GM20431 (cell line): Measurements from ENCODE around the gene RPS6KB1.
"Not testable (repeated sequence)": the region's sequence is repeated elsewhere in the genome, so short reads cannot be mapped to it uniquely, and the experiment has no call there.

Experiments
- in situ Hi-C: fragments of 300-500 bp; cut with MseI, MboI; formaldehyde crosslinking; loops from one replicate; pipeline ENCODE4 v1.15.0; 2020; ENCODE audit warnings: low sequenced_read_pairs; ENCODE audit not compliant: unreplicated experiment

RPS6KB1 gene

DNA sequence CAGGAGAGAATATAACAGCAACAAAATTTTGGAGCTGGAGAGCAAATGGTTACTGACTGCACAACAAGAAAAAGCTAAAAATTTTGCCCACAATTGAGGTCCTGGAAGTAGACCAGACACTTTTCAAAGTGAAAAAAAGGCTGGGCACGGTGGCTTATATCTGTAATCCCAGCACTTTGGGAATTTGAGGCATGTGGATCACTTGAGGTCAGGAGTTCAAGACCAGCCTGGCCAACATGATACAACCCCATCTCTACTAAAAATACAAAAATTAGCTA is 23.0 kb upstream of the RPS6KB1 start:
- in situ Hi-C loops: loop anchor here (10.0 kb wide), 1 partner anchor 135 kb away; no protein-coding TSS in a partner anchor

DNA sequence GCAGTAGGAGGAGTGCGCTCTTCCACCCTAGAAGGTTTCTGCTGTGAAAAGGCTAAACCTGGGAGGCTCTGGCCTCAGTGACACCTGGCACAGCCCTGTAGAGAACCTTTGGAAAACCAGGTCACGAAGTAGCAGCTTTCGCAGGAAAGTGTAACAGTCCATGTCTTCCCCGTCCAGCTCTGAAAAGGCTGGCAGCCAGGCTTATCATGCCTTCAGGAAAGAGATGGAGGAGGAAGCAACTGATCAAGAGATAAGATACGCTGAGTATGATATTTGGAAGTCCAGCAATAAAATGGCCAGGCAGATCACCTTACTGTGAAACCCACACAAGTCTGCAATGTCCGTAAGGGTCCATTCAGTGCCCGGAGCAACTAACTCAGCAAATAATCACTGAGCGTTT is 22.4 kb upstream of the RPS6KB1 start:
- in situ Hi-C loops: no loop called here

DNA sequence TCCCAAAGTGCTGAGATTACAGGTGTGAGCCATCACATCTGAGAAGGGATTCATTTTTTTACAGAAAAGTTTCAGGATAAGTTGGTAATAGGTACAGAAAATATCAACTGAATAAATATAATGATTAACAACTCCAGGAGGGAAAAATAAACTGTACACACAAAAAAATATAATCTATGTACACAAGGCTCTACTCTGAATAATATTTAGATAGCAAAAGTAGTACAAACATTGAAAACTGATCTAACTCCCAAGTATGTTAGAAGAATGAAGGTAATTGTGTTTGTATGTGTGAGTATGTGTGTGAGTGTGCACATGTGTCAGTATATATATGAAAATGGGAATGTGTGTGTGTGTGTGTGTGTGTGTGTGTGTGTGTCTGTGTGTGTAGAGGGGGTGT is 20.6 kb upstream of the RPS6KB1 start:
- in situ Hi-C loops: no loop called here

DNA sequence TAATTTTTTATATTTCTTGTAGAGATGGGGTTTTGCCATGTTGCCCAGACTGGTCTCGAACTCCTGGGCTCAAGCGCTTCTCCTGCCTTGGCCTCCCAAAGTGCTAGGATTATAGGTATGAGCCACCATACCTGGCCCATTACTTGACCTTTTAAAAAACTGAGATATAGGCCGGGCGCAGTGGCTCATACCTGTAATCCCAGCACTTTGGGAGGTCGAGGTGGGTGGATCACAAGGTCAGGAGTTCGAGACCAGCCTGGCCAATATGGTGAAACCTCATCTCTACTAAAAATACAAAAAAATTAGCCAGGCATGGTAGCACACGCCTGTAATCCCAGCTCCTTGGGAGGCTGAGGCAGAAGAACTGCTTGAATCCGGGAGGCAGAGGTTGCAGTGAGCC is 19.5 kb upstream of the RPS6KB1 start:
- in situ Hi-C loops: not testable (repeated sequence)

DNA sequence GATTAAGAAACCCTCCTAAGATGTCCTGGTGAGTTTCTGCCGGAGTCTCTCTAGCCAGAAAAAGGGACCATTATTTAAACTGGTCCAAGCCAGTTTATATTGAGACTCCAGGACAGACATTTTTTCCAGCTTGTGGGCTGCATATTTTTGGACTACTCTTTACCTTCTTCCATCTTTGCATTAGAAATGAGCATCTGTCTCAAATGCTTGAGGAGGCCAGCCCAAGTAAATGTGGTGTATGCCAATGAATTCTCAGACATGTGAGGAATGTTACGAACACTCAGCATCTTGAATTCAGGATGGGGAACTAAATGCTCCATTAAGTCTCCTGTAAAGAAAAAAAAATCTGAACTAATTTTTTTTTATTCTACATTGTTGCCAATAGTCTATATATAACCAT is 18.5 kb upstream of the RPS6KB1 start:
- in situ Hi-C loops: no loop called here

DNA sequence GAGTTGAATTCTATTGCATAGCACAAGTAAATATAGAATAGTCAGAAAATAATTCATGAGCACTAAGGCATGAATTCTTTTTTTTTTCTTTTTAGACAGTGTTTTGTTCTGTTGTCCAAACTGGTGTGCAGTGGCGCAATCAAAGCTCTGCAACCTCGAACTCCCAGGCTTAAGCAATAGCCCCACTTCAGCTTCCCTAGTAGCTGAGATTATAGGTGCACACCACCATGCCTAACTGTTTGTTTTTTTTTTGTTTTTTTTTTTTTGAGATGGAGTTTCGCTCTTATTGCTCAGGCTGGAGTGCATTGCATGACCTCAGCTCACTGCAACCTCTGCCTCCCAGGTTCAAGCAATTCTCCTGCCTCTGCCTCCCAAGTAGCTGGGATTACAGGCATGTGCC is 16.8 kb upstream of the RPS6KB1 start:
- in situ Hi-C loops: no loop called here

DNA sequence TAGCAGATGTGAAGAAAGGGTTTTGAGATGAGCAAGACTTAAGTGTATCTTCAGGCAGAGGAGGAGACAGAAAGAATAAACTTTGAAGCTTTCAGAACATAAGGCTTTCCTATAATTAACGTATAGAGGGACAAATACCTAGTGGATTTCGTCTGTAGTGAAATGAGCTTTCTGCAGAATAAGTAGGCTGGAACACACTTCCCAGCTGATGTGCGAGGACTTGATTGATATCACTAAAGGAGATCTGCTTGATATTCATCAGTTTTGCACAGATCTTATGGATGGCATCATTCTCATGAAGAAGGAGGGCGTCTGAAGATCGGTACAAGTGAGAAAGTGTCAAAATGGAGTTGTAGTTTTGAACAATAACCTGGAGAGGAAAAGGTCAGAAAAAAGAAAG is 15.0 kb upstream of the RPS6KB1 start:
- in situ Hi-C loops: no loop called here

DNA sequence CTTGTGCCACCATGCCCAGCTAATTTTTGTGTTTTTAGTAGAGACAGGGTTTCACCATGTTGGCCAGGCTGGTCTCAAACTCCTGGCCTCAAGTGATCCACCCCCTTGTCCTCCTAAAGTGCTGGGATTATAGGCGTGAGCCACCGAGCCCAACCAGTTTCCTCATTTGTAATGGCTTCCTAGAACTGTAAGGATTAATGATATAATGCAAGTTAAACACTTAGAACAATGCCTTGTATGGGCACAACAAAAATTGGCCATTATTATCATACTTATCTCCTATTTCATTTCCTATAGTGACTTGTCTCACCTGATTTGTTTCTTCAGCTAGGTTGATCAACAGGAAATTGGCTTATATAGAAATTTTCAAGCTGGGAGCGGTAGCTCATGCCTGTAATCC is 14.3 kb upstream of the RPS6KB1 start:
- in situ Hi-C loops: no loop called here

DNA sequence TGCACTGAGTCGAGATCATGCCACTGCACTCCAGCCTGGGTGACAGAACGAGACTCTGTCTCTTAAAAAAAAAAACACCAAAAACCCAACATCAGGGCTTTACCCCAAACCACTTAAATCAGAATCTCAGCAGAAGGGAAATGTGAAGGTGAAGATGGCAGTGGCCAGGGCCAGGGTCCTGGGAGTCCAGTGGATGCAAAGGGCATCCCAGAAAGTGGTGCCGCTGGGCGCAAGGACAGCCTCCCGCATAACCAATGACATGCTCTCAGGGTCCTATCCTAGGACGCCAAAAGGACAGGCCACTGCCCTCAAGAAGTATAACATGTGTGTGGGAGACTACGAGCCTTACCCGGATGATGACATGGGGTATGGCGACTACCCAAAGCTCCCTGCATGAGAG is 8.1 kb upstream of the RPS6KB1 start:
- in situ Hi-C loops: no loop called here

DNA sequence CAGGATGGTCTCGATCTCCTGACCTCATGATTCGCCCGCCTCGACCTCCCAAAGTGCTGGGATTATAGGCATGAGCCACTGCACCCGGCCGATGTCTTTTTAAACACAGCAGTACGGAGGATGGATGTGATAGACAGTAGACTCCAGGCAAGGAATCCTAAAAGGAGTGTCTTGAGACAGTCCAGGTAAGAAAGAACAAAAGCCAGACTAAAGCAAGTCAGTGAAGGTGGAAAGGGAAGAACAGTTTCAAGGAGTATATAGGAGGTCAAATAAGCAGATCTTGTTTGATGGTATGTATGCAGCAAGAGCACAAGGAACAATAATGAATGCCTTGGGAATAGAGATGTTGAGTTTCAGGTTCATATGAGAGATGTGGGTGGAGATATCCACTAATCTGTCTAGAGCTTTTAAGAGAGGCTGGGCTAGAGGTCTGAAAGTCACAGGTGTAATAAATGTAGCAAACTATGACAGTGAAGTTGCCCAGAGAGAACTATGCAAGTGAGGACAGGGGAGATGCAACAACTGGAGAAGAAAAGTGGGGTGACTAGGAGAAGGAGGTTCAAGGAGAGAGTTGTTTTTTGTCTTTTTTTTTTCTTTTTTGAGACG is 4.7 kb upstream of the RPS6KB1 start:
- in situ Hi-C loops: no loop called here

DNA sequence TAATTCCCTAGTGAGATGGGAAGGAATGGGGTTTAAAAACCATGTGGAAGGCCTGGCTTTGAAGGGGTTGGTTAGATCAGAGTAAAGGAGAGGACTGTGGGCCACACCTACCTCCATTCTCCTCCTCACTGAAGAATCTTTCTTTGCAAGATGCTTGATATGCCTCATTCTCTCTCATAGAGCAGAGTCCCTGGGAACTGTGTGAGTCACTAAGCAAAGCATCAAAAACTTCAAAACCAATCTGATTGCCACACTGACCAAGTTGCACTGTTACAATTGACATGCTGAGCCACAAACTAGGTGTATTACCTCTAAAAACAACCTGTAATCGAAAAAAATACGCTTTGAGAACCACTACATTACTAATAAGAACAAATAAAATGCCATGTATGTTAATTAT is 2.2 kb upstream of the RPS6KB1 start:
- in situ Hi-C loops: no loop called here

DNA sequence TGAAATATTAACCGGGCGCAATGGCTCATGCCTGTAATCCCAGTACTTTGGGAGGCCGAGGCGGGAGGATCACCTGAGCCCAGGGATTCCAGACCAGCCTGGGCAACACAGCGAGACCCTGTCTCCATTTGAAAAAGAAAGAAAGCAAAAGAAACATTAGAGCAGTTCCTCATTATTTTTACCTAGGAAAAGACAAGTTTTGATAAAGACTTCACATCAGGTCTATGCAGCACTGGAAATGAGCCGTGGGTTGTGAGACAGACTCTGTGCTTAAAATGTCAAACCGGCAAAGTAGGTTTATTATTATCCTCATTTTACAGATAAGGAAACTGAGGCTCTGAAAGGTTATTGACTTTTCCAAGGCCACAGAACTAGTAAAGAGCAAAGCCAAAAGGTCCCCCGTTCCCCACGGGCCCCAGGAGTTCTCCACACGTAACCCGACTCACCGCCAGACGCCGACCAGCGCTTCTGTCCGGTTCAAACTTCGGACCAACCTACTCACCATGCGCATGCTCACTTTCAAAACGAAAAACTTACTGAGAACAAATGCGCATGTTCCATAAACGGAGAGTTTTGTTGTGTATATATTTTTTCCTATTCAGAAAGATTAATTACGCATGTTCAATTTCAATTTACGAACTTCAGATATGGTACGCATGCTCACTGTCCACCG is 534 bp upstream of the RPS6KB1 start:
- in situ Hi-C loops: no loop called here

DNA sequence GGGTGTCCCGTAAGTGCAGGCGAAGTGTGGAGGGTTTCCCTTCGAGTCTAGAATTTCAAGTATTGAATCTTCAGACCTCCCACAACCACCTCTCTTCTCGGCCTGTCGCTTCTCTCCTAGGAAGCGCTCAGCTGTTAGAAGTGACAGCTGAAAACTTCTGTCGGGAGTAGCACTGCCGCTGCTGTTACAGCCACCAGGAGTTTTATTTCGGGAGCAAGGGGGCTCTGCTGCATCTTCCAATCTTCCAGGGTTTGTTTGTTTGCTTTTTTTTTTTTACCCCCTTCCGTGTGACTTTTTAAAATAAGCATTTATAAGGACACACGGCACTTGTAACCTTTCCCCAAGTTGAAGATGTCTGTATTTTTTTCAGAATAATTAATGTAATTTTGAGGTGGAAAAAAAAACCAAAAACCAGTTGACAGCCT is 767 bp downstream of the RPS6KB1 start:
- in situ Hi-C loops: no loop called here

DNA sequence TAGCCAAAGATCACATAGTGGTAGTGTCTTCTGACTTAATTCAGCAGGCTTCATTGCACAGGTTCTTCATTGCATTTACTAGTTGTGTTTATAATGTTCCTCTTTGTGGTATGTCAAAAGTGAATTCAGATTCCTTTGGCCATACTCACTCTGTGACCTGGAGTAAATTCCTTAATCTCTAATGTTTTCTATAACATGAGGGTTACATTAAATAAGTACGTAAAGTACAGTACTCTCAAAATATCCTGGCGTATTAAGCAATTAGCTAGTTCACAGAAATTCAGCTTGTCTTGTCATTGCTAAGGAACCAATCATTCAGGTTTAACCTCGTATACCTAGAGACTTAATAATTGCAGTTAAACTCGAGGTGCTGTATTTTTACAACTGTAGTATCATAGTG is 4.2 kb downstream of the RPS6KB1 start:
- in situ Hi-C loops: no loop called here

DNA sequence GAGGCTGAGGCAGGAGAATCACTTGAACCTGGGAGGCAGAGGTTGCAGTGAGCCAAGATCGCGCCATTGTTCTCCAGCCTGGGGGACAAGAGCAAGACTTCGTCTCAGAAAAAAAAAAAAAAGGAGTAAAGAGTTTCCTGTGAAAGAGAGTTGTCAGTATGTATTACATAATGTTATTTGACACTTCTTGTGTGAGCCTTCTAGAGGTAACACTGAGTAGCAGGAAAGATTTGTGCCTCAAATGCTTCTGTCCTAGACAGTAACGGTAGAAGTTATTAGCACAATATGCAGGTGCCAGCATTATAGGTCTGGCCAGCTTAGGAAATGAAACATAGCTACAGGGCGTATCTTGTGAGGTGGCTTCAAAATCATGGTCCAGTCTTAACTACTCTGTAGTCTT is 6.2 kb downstream of the RPS6KB1 start:
- in situ Hi-C loops: no loop called here

DNA sequence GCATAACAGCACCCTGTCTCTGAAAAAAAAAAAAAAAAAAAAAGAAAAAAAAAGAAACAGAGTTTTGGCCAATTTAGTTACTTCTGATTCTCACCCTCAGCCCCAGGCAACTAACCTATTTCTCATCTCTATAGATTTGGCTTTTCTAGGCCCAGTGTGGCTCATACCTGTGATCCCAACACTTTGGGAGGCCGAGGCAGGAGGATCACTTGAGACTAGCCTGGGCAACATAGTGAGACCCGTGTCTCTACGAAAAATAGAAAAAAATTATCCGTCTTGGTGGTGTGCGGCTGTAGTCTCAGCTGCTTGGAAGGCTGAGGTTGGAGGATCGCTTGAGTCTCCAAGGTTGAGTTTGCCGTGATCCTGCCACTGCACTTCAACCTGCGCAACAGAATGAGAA is 8.7 kb downstream of the RPS6KB1 start:
- in situ Hi-C loops: no loop called here

DNA sequence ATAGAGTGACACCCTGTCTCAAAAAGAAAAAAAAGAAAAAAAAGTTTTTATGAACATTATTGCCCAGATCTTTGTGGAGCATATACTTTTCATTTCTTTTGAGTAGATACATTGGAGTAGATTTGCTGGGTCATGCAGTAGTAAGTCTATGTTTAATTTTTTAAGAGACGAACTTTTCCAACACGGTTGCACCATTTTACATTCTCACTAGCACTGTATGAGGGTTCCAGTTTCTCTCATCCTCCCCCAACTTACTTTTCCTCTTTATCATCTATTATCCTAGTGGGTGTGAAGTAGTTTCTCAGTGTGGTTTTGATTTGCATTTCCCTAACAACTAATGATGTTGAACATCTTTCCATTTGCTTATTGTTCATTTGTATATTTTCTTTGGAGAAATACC is 10.5 kb downstream of the RPS6KB1 start:
- in situ Hi-C loops: no loop called here

DNA sequence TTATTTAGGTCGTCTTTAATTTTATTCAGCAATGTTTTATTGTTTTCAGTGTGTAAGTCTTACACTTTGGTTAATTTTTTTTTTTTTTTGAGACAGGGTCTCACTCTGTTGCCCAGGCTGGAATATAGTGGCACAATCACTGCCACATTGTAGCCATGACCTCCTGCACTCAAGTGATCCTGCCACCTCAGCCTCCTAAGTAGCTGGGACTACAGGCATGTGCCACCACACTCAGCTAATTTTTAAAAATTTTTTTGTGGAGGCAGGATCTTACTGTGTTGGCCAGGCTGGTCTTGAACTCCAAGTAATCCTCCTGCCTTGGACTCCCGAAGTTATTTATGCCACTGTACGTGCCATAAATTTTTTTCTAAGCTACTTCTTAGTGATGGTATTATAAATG is 14.5 kb downstream of the RPS6KB1 start:
- in situ Hi-C loops: no loop called here

DNA sequence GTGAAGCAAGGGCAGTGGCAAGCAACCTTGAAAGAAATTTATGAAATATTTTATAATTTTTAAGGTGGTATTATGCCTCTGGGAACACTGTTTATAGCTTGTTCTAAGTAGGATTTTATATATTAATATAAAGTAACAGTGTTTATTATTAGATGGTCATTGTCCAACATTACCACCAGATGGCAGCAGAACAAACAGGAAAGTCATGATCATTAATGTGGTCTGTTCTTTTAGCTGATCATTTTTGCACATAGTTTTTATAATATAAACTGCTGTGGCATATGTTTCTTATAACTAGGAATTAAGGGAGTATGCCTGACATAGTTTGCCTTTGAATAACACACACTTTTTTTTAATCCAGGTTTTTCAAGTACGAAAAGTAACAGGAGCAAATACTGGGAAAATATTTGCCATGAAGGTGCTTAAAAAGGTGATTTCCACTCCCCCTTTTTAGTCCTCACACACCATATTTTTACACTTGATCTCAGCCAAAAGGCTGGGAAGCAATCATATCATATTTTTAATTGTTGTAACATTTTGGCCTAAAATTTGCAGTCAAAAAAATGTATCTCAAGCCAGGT is 21.4 kb downstream of the RPS6KB1 start:
- in situ Hi-C loops: no loop called here

DNA sequence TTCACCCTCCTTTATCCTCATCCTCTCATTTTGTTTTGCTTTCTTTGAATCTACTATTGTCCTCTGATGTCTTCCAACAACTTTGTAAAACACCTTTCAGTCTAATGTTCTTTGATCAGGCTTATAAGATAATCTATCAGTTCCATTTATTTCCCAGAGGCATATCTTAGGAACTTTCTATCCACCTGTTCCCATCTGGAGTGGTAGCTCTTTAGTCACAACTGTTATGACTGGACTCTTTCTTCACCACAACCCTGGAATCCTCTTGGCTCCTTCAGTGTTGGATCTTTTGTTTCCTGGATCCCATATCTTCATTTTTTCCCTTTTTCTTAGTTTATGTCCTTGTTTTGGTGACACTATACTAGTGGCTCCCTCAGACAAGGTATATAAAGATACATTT is 23.5 kb downstream of the RPS6KB1 start:
- in situ Hi-C loops: no loop called here

DNA sequence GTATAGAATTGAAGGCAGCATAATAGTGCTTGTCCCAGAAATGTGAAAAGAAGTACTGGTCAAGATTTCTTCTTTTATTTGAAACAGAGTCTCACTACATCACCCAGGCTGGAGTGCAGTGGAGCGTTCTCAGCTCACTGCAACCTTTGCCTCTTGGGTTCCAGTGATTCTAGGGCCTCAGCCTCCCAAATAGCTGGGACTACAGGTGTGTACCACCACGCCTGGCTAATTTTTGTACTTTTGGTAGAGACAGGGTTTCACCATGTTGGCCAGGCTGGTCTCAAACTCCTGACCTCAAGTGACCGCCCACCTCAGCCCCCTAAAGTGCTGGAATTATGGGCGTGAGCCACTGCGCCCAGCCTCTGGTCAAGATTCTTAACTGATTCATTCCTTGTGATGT is 27.7 kb downstream of the RPS6KB1 start:
- in situ Hi-C loops: not testable (repeated sequence)

DNA sequence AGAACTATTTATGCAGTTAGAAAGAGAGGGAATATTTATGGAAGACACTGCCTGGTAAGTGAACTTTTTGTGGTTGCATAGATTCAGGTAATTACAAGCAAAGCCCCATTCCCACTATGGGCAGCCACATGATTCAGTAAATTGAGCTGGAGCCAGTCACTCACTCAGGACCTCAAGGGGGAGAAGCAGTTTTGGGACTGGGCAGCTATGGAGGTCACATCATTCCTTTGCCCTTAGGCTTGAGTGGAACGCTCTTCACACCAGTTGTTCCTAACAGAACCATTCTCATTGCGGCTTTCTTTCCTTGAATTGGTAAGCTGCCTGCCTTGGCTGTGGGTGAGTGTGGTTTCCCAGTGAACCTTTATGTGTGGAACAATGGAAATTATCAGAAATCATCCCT is 37.2 kb downstream of the RPS6KB1 start:
- in situ Hi-C loops: not testable (repeated sequence)
